Measurements from ENCODE around the gene SLC7A1. TPM values are rescaled to one million over a fixed set of nuclear protein-coding genes. Genes with fewer than 3 reads are reported as not detected.

SLC7A1 gene
- total and polyA plus RNA-seq, 2 of the 8 experiments (the other 6 are each of a cell fraction or from before 2014, with no cell fraction given): 26.8 to 114 TPM

DNA sequence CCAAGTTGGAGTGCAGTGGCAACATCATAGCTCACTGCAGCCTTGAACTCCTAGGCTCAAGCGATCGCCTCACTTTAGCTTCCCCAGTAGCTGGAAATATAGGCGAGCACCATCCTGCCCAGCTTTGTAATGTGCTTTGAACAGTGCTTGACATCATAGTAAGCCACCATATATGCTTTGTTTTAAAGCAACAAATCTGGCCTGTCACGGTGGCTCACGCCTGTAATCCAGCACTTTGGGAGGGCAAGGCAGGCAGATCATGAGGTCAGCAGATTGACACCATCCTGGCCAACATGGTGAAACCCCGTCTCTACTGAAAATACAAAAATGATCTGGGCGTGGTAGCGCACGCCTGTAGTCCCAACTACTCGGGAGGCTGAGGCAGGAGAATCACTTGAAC, 1.8 kb upstream of the SLC7A1 start:
- FAIRE-seq (no peak), DNase-seq (ENCODE audit: low read depth in 1 of 2, low spot score in 2 of 2) (no peak)
- peaks cover 0 to 2% (median 0%) of the 10 kb centered on the region in 4 experiments; a peak in 1 of 7 replicates for H3K27me3 ChIP-seq (replicated peaks in 1 of 4; ENCODE audit: control insufficient read depth in 3 of 4, extremely low read depth in 1 of 4, insufficient read depth in 3 of 4, low read length in 3 of 4)
- H3K9ac ChIP-seq (replicated peaks in 1 of 4; ENCODE audit: extremely low read depth in 1 of 4, low read depth in 3 of 4, low read length in 3 of 4): no peak overlapping the region
- H3K4me3 ChIP-seq (ENCODE audit: extremely low read depth in 1 of 4, insufficient read depth in 2 of 4, low read depth in 3 of 4, low read length in 4 of 4): no peak overlapping the region
- CTCF ChIA-PET (ENCODE audit: partially characterized antibody): interaction anchor here (0.9 to 1.6 kb wide), 3 partner anchors 10 to 43 kb away, joined by 3 to 4 read pairs (median 3); no protein-coding TSS in a partner anchor
- H3K4me2 ChIP-seq (ENCODE audit: insufficient read depth in 1 of 2, low read depth in 2 of 2, low read length in 2 of 2): no peak overlapping the region
- H3K9me3 ChIP-seq (ENCODE audit: insufficient read depth in 2 of 2, low read depth in 1 of 2, low read length in 1 of 2): no peaks in the 10 kb centered on the region
- no peak overlapping the region for H3K14ac ChIP-seq (ENCODE audit: insufficient read length)
- peaks cover 4% of the 10 kb centered on the region; the same call in 1 of the 2 replicates for H3K23me2 ChIP-seq (ENCODE audit: low read depth, low read length)
- H3K79me1 ChIP-seq (ENCODE audit: low read depth, low read length): peaks cover under 1% of the 10 kb centered on the region; the same call in 1 of the 2 replicates
- 92% methylated on average over 10 of the region's 10 CpGs; no CpG with 5 or more reads in 1 of the 2 experiments for WGBS, 2 experiments (ENCODE audit: extremely low coverage in 1 of 2, insufficient coverage in 1 of 2, insufficient read length in 1 of 2, insufficient replicate concordance in 2 of 2, low coverage in 1 of 2, low lambda C conversion rate in 2 of 2, missing lambda C conversion rate in 1 of 2)
- H2BK20ac ChIP-seq (ENCODE audit: low read length): no peak overlapping the region
- H2AK5ac ChIP-seq (ENCODE audit: low read depth, low read length): no peak overlapping the region
- POLR2A ChIA-PET (ENCODE audit: partially characterized antibody): interaction anchor here (2.0 to 3.5 kb wide), 3 partner anchors 9 to 19 kb away, joined by 9 to 25 read pairs (median 20); no protein-coding TSS in a partner anchor
- peaks cover 0 to 7% of the 10 kb centered on the region in 2 experiments for H4K20me1 ChIP-seq (replicated peaks in 1 of 2; ENCODE audit: control insufficient read depth in 1 of 2, insufficient read depth in 2 of 2, low read length in 2 of 2)
- H3K27ac ChIP-seq (ENCODE audit: low read depth, low read length): no peak overlapping the region
- H2BK120ac ChIP-seq (replicated peaks; ENCODE audit: low read depth, low read length): no peak overlapping the region
- peaks cover 22 to 30% of the 10 kb centered on the region in 2 experiments for H3K79me2 ChIP-seq (ENCODE audit: control insufficient read depth in 1 of 2, insufficient read depth in 2 of 2, low read length in 2 of 2)
- no peaks in the 10 kb centered on the region for H3K36me3 ChIP-seq (ENCODE audit: control insufficient read depth in 2 of 4, insufficient read depth in 4 of 4, low read length in 3 of 4)
- H2AFZ ChIP-seq (ENCODE audit: low read length): no peak overlapping the region
- no peak overlapping the region for H3K56ac ChIP-seq (replicated peaks; ENCODE audit: insufficient read length, low read depth, low read length)
- peaks cover 0 to 10% (median 3%) of the 10 kb centered on the region in 4 experiments; a peak in 5 of 7 replicates for H3K4me1 ChIP-seq (replicated peaks in 1 of 4; ENCODE audit: control insufficient read depth in 3 of 4, insufficient read depth in 4 of 4, low read length in 3 of 4)
- H4K8ac ChIP-seq (ENCODE audit: extremely low read depth, insufficient read depth, low read length): no peak overlapping the region
- H2BK12ac ChIP-seq (ENCODE audit: low read depth, low read length): no peak overlapping the region
- no peak overlapping the region for H3K4ac ChIP-seq (replicated peaks; ENCODE audit: insufficient read length, low read depth, low read length)
- no peak overlapping the region for H3K18ac ChIP-seq (ENCODE audit: extremely low read depth, low read length)
- H2BK5ac ChIP-seq (ENCODE audit: low read depth, low read length): no peak overlapping the region
- no peak overlapping the region for H3K23ac ChIP-seq (ENCODE audit: insufficient read length)
- no peak overlapping the region for H2BK15ac ChIP-seq (ENCODE audit: low read length)
- no peak overlapping the region for H4K5ac ChIP-seq (ENCODE audit: insufficient read length, low read depth, low read length)
- H4K91ac ChIP-seq (replicated peaks; ENCODE audit: insufficient read length, low read length): no peak overlapping the region
- TF ChIP-seq KDM5A (IDR thresholded peaks at IDR 0.05; ENCODE audit: low read length) (no peak), KDM1A (IDR thresholded peaks at IDR 0.05; ENCODE audit: borderline replicate concordance, low read length) (no peak), JUN (IDR thresholded peaks at IDR 0.05; ENCODE audit: low read depth, low read length) (no peak), POU5F1 (IDR thresholded peaks at IDR 0.05; ENCODE audit: low read depth, low read length) (no peak), CHD2 (IDR thresholded peaks at IDR 0.05; ENCODE audit: low read length) (no peak), EP300 (IDR thresholded peaks at IDR 0.05; ENCODE audit: borderline replicate concordance in 1 of 2, low read depth in 2 of 2, low read length in 2 of 2) (no peak), SRF (IDR thresholded peaks at IDR 0.05; ENCODE audit: low read depth, low read length) (no peak), GTF2F1 (IDR thresholded peaks at IDR 0.05; ENCODE audit: borderline replicate concordance, low read depth, low read length) (no peak), ZNF274 (IDR thresholded peaks at IDR 0.05; ENCODE audit: borderline replicate concordance, extremely low read depth, low read length) (no peak), SIRT6 (IDR thresholded peaks at IDR 0.05; ENCODE audit: low read length) (no peak), ASH2L (IDR thresholded peaks at IDR 0.05; ENCODE audit: low read length) (no peak), HDAC2 (IDR thresholded peaks at IDR 0.05; ENCODE audit: borderline replicate concordance in 1 of 2, low read depth in 2 of 2, low read length in 2 of 2) (no peak), SP4 (IDR thresholded peaks at IDR 0.05; ENCODE audit: low read length) (no peak), NRF1 (IDR thresholded peaks at IDR 0.05; ENCODE audit: low read depth, low read length) (no peak), BRCA1 (IDR thresholded peaks at IDR 0.05; ENCODE audit: low read depth, low read length) (no peak)

All from H1 (cell line).